ENCODE measurements around the gene RTP1.
"Not testable (repeated sequence)": the region's sequence is repeated elsewhere in the genome, so short reads cannot be mapped to it uniquely, and the experiment has no call there.

The RTP1 gene

GRCh38 chr3:187237741-187238140, 40.5 kb downstream of the RTP1 start:
- DNase-seq: peak in 1 of 10 donors; percentile 35
- intact Hi-C loops (cut with DNase I): no loop called here

GRCh38 chr3:187238239-187238638, 41.0 kb downstream of the RTP1 start:
- intact Hi-C loops (cut with DNase I): no loop called here

DNA sequence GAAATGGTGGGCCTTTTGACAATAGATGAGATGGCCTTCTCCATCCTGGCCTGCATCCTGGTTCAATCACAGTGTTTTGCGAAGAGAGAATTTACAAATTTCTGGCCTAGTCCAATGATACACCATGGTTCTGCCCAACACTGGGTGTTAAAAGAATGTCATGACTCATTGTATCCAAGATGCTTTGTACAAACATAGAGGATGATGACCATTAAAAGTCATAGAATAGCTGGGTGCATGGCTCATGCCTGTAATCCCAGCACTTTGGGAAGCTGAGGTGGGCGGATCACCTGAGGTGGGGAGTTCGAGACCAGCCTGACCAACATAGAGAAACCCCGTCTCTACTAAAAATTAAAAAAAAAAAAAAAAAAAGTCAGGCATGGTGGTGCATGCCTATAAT, 41.5 kb downstream of the RTP1 start:
- not testable (repeated sequence) for DNase-seq

More at GRCh38 chr3:187238239-187238638, 41.0 kb downstream of the RTP1 start:
- DNase-seq: no peak

DNA sequence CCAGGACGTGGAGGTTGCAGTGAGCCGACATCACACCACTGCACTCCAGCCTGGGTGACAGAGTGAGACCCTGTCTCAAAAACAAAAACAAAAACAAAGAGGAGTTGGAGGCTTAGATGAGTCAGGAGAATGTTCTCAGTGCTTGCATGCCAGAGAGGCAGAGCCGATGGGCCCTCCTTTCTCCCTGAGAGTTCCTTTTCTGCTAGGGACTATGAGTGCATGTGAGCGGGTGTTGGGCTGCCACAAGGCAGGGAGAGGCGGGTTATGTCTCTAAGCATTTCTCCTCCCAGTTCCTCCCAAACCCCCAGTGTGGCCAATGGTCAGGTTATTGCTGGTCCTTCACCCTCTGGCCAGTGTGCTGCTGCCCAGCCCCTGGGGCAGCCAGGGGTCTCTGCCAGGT, 45.1 kb downstream of the RTP1 start:
- no peak for DNase-seq
- intact Hi-C loops (cut with DNase I): no loop called here

More for the DNA sequence above, 41.5 kb downstream of the RTP1 start:
- intact Hi-C loops (cut with DNase I): not testable (repeated sequence)

- intact Hi-C loops (cut with DNase I): no loop called here
- no peak for DNase-seq
Observed at GRCh38 chr3:187242900-187243299, 45.6 kb downstream of the RTP1 start.

DNA sequence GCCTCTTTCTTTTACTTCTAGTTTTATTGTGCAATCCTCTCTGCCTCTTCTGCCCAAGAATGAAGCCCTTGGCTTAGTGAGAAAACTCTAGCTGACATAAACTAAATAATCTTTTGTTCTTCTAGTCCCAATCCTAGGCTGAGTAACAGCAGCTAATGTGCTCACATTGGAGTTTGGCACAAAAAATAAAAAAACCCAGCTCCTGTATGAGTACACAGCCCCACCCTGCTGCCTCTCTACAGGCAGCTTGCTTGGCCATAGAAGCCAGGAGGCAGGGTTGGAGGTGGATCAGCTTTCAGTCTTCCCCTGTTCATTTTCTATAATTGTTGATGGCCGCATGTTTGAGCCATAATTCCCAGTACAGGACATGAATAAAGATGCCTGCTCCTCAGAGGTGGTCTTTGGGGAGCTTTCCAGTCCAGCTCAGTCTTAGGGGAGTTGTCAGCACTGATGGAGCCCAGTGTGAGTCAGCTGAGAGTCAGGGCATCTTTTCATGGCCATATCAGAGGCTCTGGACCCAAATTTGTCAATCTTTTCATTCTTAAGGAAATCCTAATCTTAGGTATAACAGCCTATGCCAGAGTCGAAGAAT, 46.7 kb downstream of the RTP1 start:
- intact Hi-C loops (cut with DNase I): no loop called here
- no peak for DNase-seq

GRCh38 chr3:187247398-187247797, 50.1 kb downstream of the RTP1 start:
- no peak for DNase-seq
- intact Hi-C loops (cut with DNase I): no loop called here
